SU-DHL-6 (cell line): ENCODE results near the gene ZSWIM5.
A peak's percentile ranks its signal among the peaks of the same experiment; 100 is the strongest.

ENCODE experiments used
- H2AFZ ChIP-seq: fragments of 200-600 bp; sonication (generic); 2 replicates; pipeline ENCODE4 v1.6.1; 2014; ENCODE audit warnings: low read depth, mild to moderate bottlenecking, moderate library complexity, mixed read lengths, antibody characterized with exemption, low read length; ENCODE audit not compliant: severe bottlenecking
- H3F3A ChIP-seq: fragments of 200-600 bp; shearing (Covaris generic); 2 replicates; pipeline ENCODE4 v1.6.0; 2016; ENCODE audit warnings: antibody characterized with exemption, mild to moderate bottlenecking; ENCODE audit not compliant: insufficient read depth
- H3K27ac ChIP-seq: fragments of 200-600 bp; sonication (generic); 2 replicates; pipeline ENCODE4 v1.5.1; 2016; ENCODE audit warnings: low read depth, mild to moderate bottlenecking, low read length, moderate library complexity, mixed read lengths
- H3K27me3 ChIP-seq: fragments of 200-600 bp; sonication (generic), shearing (Covaris generic); 2 replicates; pipeline ENCODE4 v1.6.0; 2014; ENCODE audit warnings: mild to moderate bottlenecking, low read length
- H3K36me3 ChIP-seq: fragments of 200-600 bp; sonication (generic); 2 replicates; pipeline ENCODE4 v1.6.1; 2014; ENCODE audit warnings: mild to moderate bottlenecking, low read length, mixed read lengths
- H3K4me2 ChIP-seq: fragments of 300-600, 200-600 bp; shearing (Covaris generic), sonication (generic); 2 replicates; pipeline ENCODE4 v1.6.0; 2014; ENCODE audit warnings: low read length, low read depth, mild to moderate bottlenecking; ENCODE audit not compliant: poor library complexity, severe bottlenecking
- H3K4me3 ChIP-seq: fragments of 200-600 bp; sonication (generic); 2 replicates; pipeline ENCODE4 v1.5.1; 2014; ENCODE audit warnings: antibody characterized with exemption, low read length, mild to moderate bottlenecking, mixed read lengths; ENCODE audit not compliant: insufficient read depth, poor library complexity, severe bottlenecking
- H3K79me2 ChIP-seq: fragments of 200-600 bp; sonication (generic); 2 replicates; pipeline ENCODE4 v1.6.1; 2014; ENCODE audit warnings: mild to moderate bottlenecking, low read length, moderate library complexity; ENCODE audit not compliant: insufficient read depth
- H3K9ac ChIP-seq: fragments of 200-600 bp; sonication (generic); 2 replicates; pipeline ENCODE4 v1.7.0; 2014; ENCODE audit warnings: mild to moderate bottlenecking, low read length
- H3K9me2 ChIP-seq: fragments of 200-600 bp; sonication (generic); replicated peaks from 2 replicates; pipeline ENCODE4 v1.6.1; 2014; ENCODE audit warnings: low read length; ENCODE audit not compliant: insufficient read depth
- H3K9me3 ChIP-seq: fragments of 200-600 bp; sonication (generic); 2 replicates; pipeline ENCODE4 v1.6.1; 2014; ENCODE audit warnings: low read length, mixed read lengths; ENCODE audit not compliant: insufficient read depth
- H4K20me1 ChIP-seq: fragments of 200-600 bp; sonication (generic); 2 replicates; pipeline ENCODE4 v1.6.1; 2014; ENCODE audit warnings: low read depth, mild to moderate bottlenecking, antibody characterized with exemption, low read length, moderate library complexity, mixed read lengths
- EZH2phosphoT487 ChIP-seq: fragments of 200-600 bp; sonication (generic), shearing (Covaris generic); conservative IDR thresholded peaks from 2 replicates; pipeline ENCODE4 v1.6.1; 2018; ENCODE audit warnings: mild to moderate bottlenecking, antibody characterized with exemption, low read length, moderate library complexity, mixed read lengths
- TF ChIP-seq, protein P1 (sequence below): fragments of 200-600 bp; sonication (generic); IDR thresholded peaks from one replicate; pipeline ENCODE4 v1.5.1; 2017; ENCODE audit warnings: antibody characterized with exemption, mild to moderate bottlenecking, low read length, moderate library complexity; ENCODE audit not compliant: insufficient read depth, poor library complexity, severe bottlenecking

ZSWIM5 gene

DNA sequence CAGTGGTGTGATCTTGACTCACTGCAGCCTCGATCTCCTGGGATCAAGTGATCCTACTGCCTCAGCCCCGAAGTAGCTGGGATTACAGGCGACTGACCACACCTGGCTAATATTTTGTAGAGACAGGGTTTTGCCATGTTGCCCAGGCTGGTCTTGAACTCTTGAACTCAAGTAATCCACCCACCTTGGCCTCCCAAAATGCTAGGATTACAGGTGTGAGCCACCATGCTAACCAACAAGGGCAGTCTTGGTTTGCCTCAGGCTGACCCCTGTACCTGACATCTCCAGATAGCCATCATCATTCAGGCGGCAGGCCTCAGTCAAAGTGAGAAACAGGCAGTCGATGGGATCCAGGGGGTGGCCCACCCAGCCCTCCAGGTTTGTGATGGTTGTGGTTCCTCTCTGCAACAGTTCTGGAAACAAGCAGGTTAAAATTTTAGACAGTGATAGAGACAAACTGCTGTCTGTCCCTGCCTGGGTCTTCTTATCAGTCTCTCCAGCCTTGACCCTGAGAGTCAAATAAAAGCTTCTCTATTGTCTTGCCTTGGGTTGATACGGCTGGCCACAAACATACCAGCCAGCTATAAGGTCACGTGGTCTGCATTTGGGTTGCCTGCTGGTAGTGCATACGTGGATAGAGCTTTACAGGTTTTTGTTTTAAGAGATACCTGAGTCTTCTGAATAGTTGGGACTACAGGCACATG, 167.6 kb downstream of the ZSWIM5 start:
- H3K4me3 ChIP-seq = no peak overlapping the region
- no peaks in the 10 kb centered on the region for H3K27me3 ChIP-seq
- no peak overlapping the region for H3K27ac ChIP-seq
- TF ChIP-seq, protein P1, sequence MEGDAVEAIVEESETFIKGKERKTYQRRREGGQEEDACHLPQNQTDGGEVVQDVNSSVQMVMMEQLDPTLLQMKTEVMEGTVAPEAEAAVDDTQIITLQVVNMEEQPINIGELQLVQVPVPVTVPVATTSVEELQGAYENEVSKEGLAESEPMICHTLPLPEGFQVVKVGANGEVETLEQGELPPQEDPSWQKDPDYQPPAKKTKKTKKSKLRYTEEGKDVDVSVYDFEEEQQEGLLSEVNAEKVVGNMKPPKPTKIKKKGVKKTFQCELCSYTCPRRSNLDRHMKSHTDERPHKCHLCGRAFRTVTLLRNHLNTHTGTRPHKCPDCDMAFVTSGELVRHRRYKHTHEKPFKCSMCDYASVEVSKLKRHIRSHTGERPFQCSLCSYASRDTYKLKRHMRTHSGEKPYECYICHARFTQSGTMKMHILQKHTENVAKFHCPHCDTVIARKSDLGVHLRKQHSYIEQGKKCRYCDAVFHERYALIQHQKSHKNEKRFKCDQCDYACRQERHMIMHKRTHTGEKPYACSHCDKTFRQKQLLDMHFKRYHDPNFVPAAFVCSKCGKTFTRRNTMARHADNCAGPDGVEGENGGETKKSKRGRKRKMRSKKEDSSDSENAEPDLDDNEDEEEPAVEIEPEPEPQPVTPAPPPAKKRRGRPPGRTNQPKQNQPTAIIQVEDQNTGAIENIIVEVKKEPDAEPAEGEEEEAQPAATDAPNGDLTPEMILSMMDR = no peak
- TF ChIP-seq EZH2phosphoT487 = no peak
- no peaks in the 10 kb centered on the region for H3K9me2 ChIP-seq
- H2AFZ ChIP-seq = no peak overlapping the region
- H3K9ac ChIP-seq = no peak overlapping the region
- H3F3A ChIP-seq = no peaks in the 10 kb centered on the region
- H3K9me3 ChIP-seq = no peaks in the 10 kb centered on the region
- no peaks in the 10 kb centered on the region for H3K79me2 ChIP-seq
- no peaks in the 10 kb centered on the region for H4K20me1 ChIP-seq
- H3K36me3 ChIP-seq = no peaks in the 10 kb centered on the region
- H3K4me2 ChIP-seq = no peak overlapping the region

DNA sequence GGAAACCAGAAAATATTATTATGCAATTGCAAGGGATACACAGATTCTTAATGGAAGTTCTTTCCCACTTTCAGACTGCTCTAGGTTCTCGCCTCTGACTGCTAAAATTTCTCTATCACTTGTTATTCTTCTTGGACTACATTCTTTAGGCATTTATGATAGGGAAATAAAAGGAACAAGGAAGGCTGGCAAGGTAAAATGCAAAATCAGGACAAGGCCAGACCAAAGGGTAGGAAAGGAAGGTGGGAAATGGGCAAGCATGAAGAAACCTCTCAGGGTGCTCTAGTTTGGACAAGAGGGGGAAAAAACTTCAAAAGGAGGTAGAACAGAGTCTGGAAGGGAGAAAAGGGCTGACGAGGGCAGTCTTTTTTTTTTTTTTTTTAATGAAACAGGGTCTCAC, 168.2 kb downstream of the ZSWIM5 start:
- H4K20me1 ChIP-seq = no peaks in the 10 kb centered on the region
- H3K9me2 ChIP-seq = no peaks in the 10 kb centered on the region
- no peaks in the 10 kb centered on the region for H3F3A ChIP-seq
- no peak overlapping the region for H2AFZ ChIP-seq
- no peak overlapping the region for H3K9ac ChIP-seq
- no peaks in the 10 kb centered on the region for H3K79me2 ChIP-seq
- no peak overlapping the region for H3K4me3 ChIP-seq
- no peaks in the 10 kb centered on the region for H3K9me3 ChIP-seq
- no peaks in the 10 kb centered on the region for H3K27me3 ChIP-seq
- TF ChIP-seq, protein P1 = no peak
- TF ChIP-seq EZH2phosphoT487 = no peak
- no peak overlapping the region for H3K4me2 ChIP-seq
- H3K36me3 ChIP-seq = no peaks in the 10 kb centered on the region
- no peak overlapping the region for H3K27ac ChIP-seq

DNA sequence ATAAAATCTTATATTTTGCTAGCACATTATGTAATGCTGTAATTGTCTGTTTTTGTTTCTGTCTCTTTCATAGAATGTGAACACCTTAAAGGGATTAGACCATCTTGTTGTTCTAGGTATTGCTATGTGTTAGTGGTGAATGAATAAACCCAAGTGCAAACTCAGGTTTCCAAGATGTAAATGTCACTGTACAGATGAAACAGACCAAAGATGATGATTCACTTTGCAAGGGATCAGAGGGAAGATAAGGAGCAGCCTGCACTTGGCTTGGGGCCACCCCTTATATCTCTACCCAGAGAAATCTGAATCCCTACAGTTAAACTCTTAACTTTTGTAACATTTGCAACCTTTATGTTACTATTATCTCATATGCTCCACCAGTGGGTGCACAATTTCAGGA, 168.9 kb downstream of the ZSWIM5 start:
- Histone ChIP-seq H3F3A (no peaks in the 10 kb centered on the region), H3K79me2 (no peaks in the 10 kb centered on the region), H3K27me3 (no peaks in the 10 kb centered on the region), H3K4me3 (no peak overlapping the region), H3K27ac (no peak overlapping the region), H3K36me3 (no peaks in the 10 kb centered on the region), H2AFZ (peak overlapping the region; percentile 35), H3K9ac (no peak overlapping the region), H4K20me1 (no peaks in the 10 kb centered on the region), H3K9me2 (no peaks in the 10 kb centered on the region), H3K9me3 (no peaks in the 10 kb centered on the region), H3K4me2 (no peak overlapping the region)
- no peak for TF ChIP-seq EZH2phosphoT487
- TF ChIP-seq, protein P1 = no peak
